AG09309 (cell line): Measurements from ENCODE around the gene TP53AIP1.

ENCODE experiments used
- DNase-seq: peaks from one replicate; pipeline ENCODE4 v3.0.0-alpha.2; 2010; ENCODE audit warnings: low read depth
- H3K4me3 ChIP-seq: 2 replicates; pipeline ENCODE4 v1.5.1; 2011; ENCODE audit warnings: mild to moderate bottlenecking, low read depth, low read length, moderate library complexity; ENCODE audit not compliant: control insufficient read depth
- CTCF ChIP-seq: IDR thresholded peaks from 2 replicates; pipeline ENCODE4 v1.5.1; 2011; ENCODE audit warnings: mild to moderate bottlenecking, low read depth, low read length, inconsistent platforms; ENCODE audit not compliant: insufficient read depth, control insufficient read depth; ENCODE audit errors: missing control alignments

Gene TP53AIP1

GRCh38 chr11:128902515-128903066 is 40.1 kb downstream of the TP53AIP1 start:
- no peak for TF ChIP-seq CTCF
- peak; percentile 34 for DNase-seq
- H3K4me3 ChIP-seq: no peak overlapping the region

GRCh38 chr11:128901653-128902514 is 40.8 kb downstream of the TP53AIP1 start:
- TF ChIP-seq CTCF: no peak
- H3K4me3 ChIP-seq: no peak overlapping the region
- DNase-seq: no peak

GRCh38 chr11:128900468-128900867 is 42.2 kb downstream of the TP53AIP1 start:
- no peak for DNase-seq
- H3K4me3 ChIP-seq: no peak overlapping the region
- TF ChIP-seq CTCF: no peak

DNA sequence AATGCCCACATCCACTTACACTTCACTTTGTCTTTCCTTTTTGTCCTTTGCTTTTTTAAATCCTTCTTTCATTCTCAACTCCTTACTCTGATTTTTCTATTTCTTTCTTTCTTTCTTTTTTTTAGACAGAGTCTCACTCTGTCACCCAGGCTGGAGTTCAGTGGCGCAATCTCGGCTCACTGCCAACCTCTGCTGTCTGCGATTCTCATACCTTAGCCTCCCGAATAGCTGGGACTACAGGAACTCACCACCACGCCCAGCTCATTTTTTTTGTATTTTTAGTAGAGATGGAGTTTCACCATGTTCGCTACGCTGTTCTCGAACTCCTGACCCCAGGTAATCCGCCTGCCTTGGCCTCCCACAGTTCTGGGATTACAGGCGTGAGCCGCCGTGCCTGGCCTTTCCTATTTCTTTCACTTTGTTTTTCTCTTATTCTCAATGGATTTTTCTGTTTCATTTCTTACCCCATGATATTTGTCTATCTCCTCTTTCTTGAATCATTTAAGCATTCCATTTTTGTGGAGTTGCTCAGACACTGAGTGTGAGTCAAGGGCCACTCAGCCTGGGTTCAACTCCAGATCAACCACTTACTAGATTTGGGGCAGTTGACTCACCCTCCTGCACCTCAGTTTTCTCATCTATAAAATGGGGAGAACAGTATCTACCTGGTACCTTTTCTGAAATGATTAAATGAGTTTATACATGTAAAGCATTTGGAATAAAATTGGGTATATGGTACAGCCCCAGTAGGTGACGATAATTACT is 43.9 kb downstream of the TP53AIP1 start:
- TF ChIP-seq CTCF: no peak
- DNase-seq: no peak
- no peak overlapping the region for H3K4me3 ChIP-seq

DNA sequence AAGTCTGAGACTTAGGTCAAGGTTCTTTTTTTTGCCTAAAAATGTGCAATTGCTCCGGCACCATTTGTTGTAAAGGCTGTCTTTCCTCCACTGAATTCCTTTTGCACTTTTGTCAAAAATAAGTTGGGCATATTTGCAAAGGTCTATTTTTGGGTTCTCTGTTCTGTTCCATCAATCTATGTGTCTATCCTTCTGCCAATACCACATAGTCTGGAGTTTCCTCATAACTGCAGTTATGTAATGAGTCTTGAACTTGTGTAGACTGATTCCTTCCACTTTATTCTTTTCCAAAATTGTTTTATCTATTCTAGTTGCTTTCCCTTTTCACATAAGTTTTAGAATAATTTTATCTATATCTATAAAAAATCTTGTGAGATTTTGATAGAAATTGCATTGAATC is 44.8 kb downstream of the TP53AIP1 start:
- TF ChIP-seq CTCF: no peak
- no peak overlapping the region for H3K4me3 ChIP-seq
- DNase-seq: no peak

DNA sequence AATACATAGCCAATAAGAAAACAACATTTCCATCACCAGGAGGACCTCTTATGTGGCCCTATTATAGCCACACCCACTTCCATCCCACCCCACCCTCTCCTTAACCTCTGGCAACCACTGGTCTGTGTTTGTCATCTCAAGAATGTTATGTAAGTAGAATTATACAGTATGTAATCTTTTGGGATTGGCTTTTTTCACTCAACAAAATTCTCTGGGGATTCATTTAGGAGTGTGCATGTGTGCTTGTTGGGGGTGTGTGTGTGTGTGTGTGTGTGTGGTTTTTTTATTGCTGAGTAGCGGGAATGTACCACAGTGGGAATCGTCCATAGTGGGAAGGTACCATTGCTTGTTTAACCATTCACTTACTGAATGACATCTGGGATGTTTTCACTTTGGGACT is 46.3 kb downstream of the TP53AIP1 start:
- peak; percentile 13 for DNase-seq
- no peak overlapping the region for H3K4me3 ChIP-seq
- TF ChIP-seq CTCF: no peak
